Kasumi-1 (cell line): Measurements from ENCODE around the gene RAB4B.
"Not testable (repeated sequence)": the region's sequence is repeated elsewhere in the genome, so short reads cannot be mapped to it uniquely, and the experiment has no call there.

ENCODE experiments used
- DNase-seq, 2 experiments: peaks; one replicate each; lab custom pipeline; 2025; lab: John Stamatoyannopoulos, UW

The RAB4B gene

GRCh38 chr19:40780582-40780981 lies 2.5 kb downstream of the RAB4B start:
- no peak for DNase-seq

GRCh38 chr19:40781140-40781539 lies 3.1 kb downstream of the RAB4B start:
- DNase-seq, result no peak

GRCh38 chr19:40783711-40784110 lies 5.7 kb downstream of the RAB4B start:
- no peak for DNase-seq

- DNase-seq, result not testable (repeated sequence)
These were observed 6.1 kb downstream of the RAB4B start for GRCh38 chr19:40784146-40784545.

GRCh38 chr19:40785526-40785925 lies 7.5 kb downstream of the RAB4B start:
- no peak for DNase-seq

GRCh38 chr19:40786060-40787037 lies 8.3 kb downstream of the RAB4B start:
- DNase-seq, result no peak

GRCh38 chr19:40791349-40791748 lies 13.3 kb downstream of the RAB4B start:
- DNase-seq, result no peak

- no peak for DNase-seq
These were observed 13.9 kb downstream of the RAB4B start for GRCh38 chr19:40791996-40792395.

- no peak for DNase-seq
These were observed 19.3 kb downstream of the RAB4B start for GRCh38 chr19:40797166-40797962.

- DNase-seq, result peak; percentile 68 to 73
These were observed 20.1 kb downstream of the RAB4B start for GRCh38 chr19:40797963-40798682.

- peak; percentile 98 for DNase-seq
These were observed 20.9 kb downstream of the RAB4B start, which contains the start of gene EGLN2 for GRCh38 chr19:40798683-40799557. EGLN2 (plus strand) TSS chr19:40799191; CDS start chr19:40800573, 1,382 bp downstream.

GRCh38 chr19:40799558-40800338 lies 21.7 kb downstream of the RAB4B start:
- DNase-seq, result no peak

- no peak for DNase-seq
These were observed 22.4 kb downstream of the RAB4B start for GRCh38 chr19:40800339-40800996.

GRCh38 chr19:40800997-40801377 lies 22.9 kb downstream of the RAB4B start:
- no peak for DNase-seq

GRCh38 chr19:40801426-40802299 lies 23.6 kb downstream of the RAB4B start:
- no peak for DNase-seq

GRCh38 chr19:40802300-40803169 lies 24.5 kb downstream of the RAB4B start:
- peak; percentile 53 to 68 for DNase-seq

GRCh38 chr19:40803170-40803856 lies 25.3 kb downstream of the RAB4B start:
- no peak for DNase-seq
